ENCODE data around the gene SVOPL. TPM values are rescaled to one million over a fixed set of nuclear protein-coding genes. Genes with fewer than 3 reads are reported as not detected.

SVOPL gene
- total and polyA plus RNA-seq, 4 donors = 0.13 to 1.5 (median 0.39) TPM; not detected in 1

DNA sequence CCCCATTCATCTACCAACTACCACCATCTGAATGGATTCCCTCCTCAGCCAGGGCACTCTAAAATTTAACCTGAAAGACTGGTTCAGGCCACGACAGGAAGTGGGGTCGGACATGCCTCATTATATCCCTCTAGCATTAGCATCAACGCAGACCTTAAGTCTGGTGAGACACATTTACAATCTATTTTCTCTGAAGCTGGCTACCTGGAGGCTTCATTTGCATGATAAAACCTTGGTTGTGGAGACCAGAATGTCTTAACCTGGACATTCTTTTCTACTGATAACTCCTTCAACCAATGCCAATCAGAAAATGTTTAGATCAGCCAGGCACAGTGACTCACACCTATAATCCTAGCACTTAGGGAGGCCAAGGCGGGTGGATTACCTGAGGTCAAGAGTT, 42.3 kb downstream of the SVOPL start:
- Histone ChIP-seq H3K27ac (ENCODE audit: low read depth in 1 of 2, low read length in 1 of 2) (no peak overlapping the region), H3K9ac (ENCODE audit: insufficient read depth in 1 of 2, low read length in 2 of 2) (no peak overlapping the region), H3K4me1 (ENCODE audit: control insufficient read depth in 5 of 5, insufficient read depth in 5 of 5, low read length in 5 of 5) (no peaks in the 10 kb centered on the region), H3K4me3 (no peak overlapping the region), H3K36me3 (ENCODE audit: control insufficient read depth in 4 of 4, insufficient read depth in 4 of 4, low read length in 4 of 4) (no peaks in the 10 kb centered on the region), H3K9me3 (ENCODE audit: control insufficient read depth in 4 of 4, insufficient read depth in 3 of 4, low read length in 3 of 4) (peaks cover 0 to 6% (median 0%) of the 10 kb centered on the region in 4 donors), H3K27me3 (ENCODE audit: control insufficient read depth in 3 of 3, insufficient read depth in 3 of 3, low read length in 2 of 3) (no peaks in the 10 kb centered on the region)
- no peak for ATAC-seq (ENCODE audit: insufficient read depth, low FRiP score)
- no peak for DNase-seq
- TF ChIP-seq, protein P1, sequence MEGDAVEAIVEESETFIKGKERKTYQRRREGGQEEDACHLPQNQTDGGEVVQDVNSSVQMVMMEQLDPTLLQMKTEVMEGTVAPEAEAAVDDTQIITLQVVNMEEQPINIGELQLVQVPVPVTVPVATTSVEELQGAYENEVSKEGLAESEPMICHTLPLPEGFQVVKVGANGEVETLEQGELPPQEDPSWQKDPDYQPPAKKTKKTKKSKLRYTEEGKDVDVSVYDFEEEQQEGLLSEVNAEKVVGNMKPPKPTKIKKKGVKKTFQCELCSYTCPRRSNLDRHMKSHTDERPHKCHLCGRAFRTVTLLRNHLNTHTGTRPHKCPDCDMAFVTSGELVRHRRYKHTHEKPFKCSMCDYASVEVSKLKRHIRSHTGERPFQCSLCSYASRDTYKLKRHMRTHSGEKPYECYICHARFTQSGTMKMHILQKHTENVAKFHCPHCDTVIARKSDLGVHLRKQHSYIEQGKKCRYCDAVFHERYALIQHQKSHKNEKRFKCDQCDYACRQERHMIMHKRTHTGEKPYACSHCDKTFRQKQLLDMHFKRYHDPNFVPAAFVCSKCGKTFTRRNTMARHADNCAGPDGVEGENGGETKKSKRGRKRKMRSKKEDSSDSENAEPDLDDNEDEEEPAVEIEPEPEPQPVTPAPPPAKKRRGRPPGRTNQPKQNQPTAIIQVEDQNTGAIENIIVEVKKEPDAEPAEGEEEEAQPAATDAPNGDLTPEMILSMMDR (IDR thresholded peaks at IDR 0.05; ENCODE audit: control extremely low read depth, extremely low read depth) = no peak
- WGBS, 2 donors = 89 to 91% methylated on average over 4 of the region's 4 CpGs

DNA sequence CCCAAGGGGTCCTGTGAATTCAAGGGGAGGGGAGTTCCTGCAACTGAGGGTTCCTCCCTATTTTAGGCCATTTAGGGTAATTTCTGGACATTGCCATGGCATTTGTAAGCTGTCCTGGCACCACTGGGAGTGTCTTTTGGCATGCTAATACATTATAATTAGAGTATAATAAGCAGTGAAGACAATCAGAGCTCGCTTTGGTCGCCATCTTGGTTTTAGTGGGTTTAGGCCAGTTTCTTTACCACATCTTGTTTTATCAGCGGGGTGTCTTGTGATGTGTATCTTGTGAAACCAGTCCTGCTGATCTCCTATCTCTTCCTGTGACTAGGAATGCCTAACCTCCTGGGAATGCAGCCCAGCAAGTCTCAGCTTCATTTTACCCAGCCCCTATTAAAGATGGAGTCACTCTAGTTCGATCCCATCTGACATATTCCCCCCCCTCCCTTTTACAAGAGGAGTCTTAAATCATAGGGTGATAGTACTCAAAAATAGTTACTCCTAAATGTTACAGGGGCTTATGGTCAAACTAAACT, 43.2 kb downstream of the SVOPL start:
- Histone ChIP-seq H3K27ac (ENCODE audit: low read depth in 1 of 2, low read length in 1 of 2) (no peak overlapping the region), H3K9me3 (ENCODE audit: control insufficient read depth in 4 of 4, insufficient read depth in 3 of 4, low read length in 3 of 4) (peaks cover 0 to 9% (median 2%) of the 10 kb centered on the region in 4 donors), H3K4me1 (ENCODE audit: control insufficient read depth in 5 of 5, insufficient read depth in 5 of 5, low read length in 5 of 5) (no peaks in the 10 kb centered on the region), H3K4me3 (no peak overlapping the region), H3K36me3 (ENCODE audit: control insufficient read depth in 4 of 4, insufficient read depth in 4 of 4, low read length in 4 of 4) (no peaks in the 10 kb centered on the region), H3K9ac (ENCODE audit: insufficient read depth in 1 of 2, low read length in 2 of 2) (no peak overlapping the region), H3K27me3 (ENCODE audit: control insufficient read depth in 3 of 3, insufficient read depth in 3 of 3, low read length in 2 of 3) (no peaks in the 10 kb centered on the region)
- ATAC-seq (ENCODE audit: insufficient read depth, low FRiP score) (no peak), DNase-seq (no peak)
- WGBS, 2 donors = 73 to 93% methylated on average over 4 of the region's 4 CpGs
- TF ChIP-seq, protein P1 (IDR thresholded peaks at IDR 0.05; ENCODE audit: control extremely low read depth, extremely low read depth) = no peak

DNA sequence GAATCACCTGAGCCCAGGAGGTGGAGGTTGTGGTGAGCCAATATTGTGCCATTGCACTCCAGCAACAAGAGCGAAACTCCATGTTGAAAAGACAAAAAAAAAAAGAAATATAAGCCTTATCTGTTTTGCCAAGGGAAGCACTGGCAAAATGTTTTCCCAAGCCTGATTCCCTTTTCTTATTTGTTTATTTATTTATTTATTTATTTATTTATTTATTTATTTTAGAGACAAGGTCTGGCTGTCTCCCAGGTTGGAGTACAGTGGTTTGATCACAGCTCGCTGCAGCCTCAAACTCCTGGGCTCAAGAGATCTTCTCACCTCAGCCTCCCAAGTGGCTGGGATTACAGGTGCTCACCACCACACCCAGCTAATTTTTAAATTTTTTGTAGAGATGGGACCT, 44.2 kb downstream of the SVOPL start:
- peaks cover 0 to 11% (median 2%) of the 10 kb centered on the region in 4 donors for H3K9me3 ChIP-seq (ENCODE audit: control insufficient read depth in 4 of 4, insufficient read depth in 3 of 4, low read length in 3 of 4)
- H3K4me3 ChIP-seq = no peak overlapping the region
- WGBS, 2 donors = 97 to 100% methylated on average over 2 of the region's 2 CpGs
- H3K9ac ChIP-seq (ENCODE audit: insufficient read depth in 1 of 2, low read length in 2 of 2) = no peak overlapping the region
- H3K4me1 ChIP-seq (ENCODE audit: control insufficient read depth in 5 of 5, insufficient read depth in 5 of 5, low read length in 5 of 5) = no peaks in the 10 kb centered on the region
- ATAC-seq (ENCODE audit: insufficient read depth, low FRiP score) = no peak
- TF ChIP-seq, protein P1 (IDR thresholded peaks at IDR 0.05; ENCODE audit: control extremely low read depth, extremely low read depth) = no peak
- DNase-seq = no peak
- H3K27ac ChIP-seq (ENCODE audit: low read depth in 1 of 2, low read length in 1 of 2) = no peak overlapping the region
- H3K36me3 ChIP-seq (ENCODE audit: control insufficient read depth in 4 of 4, insufficient read depth in 4 of 4, low read length in 4 of 4) = no peaks in the 10 kb centered on the region
- no peaks in the 10 kb centered on the region for H3K27me3 ChIP-seq (ENCODE audit: control insufficient read depth in 3 of 3, insufficient read depth in 3 of 3, low read length in 2 of 3)

DNA sequence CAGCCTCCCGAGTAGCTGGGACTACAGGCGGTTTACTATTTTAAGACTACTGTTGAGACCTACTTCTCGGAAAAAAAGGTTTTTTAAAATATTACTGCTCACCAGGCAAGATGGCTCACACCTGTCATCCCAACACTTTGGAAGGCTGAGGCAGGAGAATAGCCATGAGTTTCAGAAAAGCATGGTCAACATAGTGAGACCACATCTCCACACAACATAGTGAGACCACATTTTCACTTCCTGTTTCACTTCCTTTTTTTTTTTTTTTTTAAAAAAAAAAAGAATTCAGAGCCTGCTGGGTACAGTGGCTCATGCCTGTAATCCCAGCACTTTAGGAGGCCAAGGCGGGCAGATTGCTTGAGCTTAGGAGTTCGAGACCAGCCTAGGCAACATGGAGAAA, 46.5 kb downstream of the SVOPL start:
- H3K9me3 ChIP-seq (ENCODE audit: control insufficient read depth in 4 of 4, insufficient read depth in 3 of 4, low read length in 3 of 4) = peaks cover 0 to 11% (median 2%) of the 10 kb centered on the region in 4 donors
- no peaks in the 10 kb centered on the region for H3K4me1 ChIP-seq (ENCODE audit: control insufficient read depth in 5 of 5, insufficient read depth in 5 of 5, low read length in 5 of 5)
- H3K4me3 ChIP-seq = no peak overlapping the region
- no peaks in the 10 kb centered on the region for H3K36me3 ChIP-seq (ENCODE audit: control insufficient read depth in 4 of 4, insufficient read depth in 4 of 4, low read length in 4 of 4)
- TF ChIP-seq, protein P1 (IDR thresholded peaks at IDR 0.05; ENCODE audit: control extremely low read depth, extremely low read depth) = no peak
- no peaks in the 10 kb centered on the region for H3K27me3 ChIP-seq (ENCODE audit: control insufficient read depth in 3 of 3, insufficient read depth in 3 of 3, low read length in 2 of 3)
- H3K9ac ChIP-seq (ENCODE audit: insufficient read depth in 1 of 2, low read length in 2 of 2) = no peak overlapping the region
- DNase-seq = no peak
- no peak for ATAC-seq (ENCODE audit: insufficient read depth, low FRiP score)
- 89 to 93% methylated on average over 5 of the region's 5 CpGs for WGBS, 2 donors
- no peak overlapping the region for H3K27ac ChIP-seq (ENCODE audit: low read depth in 1 of 2, low read length in 1 of 2)

All from lung (tissue), 12 donors.